PFSK-1 (cell line): ENCODE measurements around the gene IL1RL1.

ENCODE experiments used
- FOXP2 ChIP-seq: optimal IDR thresholded peaks from 2 replicates; pipeline ENCODE3; 2011; ENCODE audit warnings: borderline replicate concordance, control low read depth, inconsistent platforms; ENCODE audit not compliant: insufficient read depth; ENCODE audit errors: extremely low read length, extremely low read depth
- POLR2AphosphoS5 ChIP-seq: IDR thresholded peaks from 2 replicates; pipeline ENCODE4 v1.6.1; 2012; ENCODE audit warnings: low read depth, mild to moderate bottlenecking, control low read depth, low read length, moderate library complexity
- REST ChIP-seq, 2 experiments: IDR thresholded peaks; 2 replicates each; pipeline versions ENCODE4 v1.6.1 to v1.8.0; 2011 to 2012; ENCODE audit warnings: low read depth in 2 of 2, low read length in 2 of 2, control low read depth in 1 of 2, inconsistent platforms in 1 of 2, mild to moderate bottlenecking in 1 of 2, moderate library complexity in 1 of 2; ENCODE audit not compliant: insufficient read depth in 1 of 2
- SIN3A ChIP-seq: IDR thresholded peaks from 2 replicates; pipeline ENCODE4 v1.6.1; 2012; ENCODE audit warnings: mild to moderate bottlenecking, low read length, moderate library complexity, borderline replicate concordance; ENCODE audit not compliant: insufficient read depth
- TAF1 ChIP-seq: IDR thresholded peaks from 2 replicates; pipeline ENCODE4 v1.6.1; 2012; ENCODE audit warnings: low read length, control low read depth, borderline replicate concordance; ENCODE audit not compliant: insufficient read depth

DNA sequence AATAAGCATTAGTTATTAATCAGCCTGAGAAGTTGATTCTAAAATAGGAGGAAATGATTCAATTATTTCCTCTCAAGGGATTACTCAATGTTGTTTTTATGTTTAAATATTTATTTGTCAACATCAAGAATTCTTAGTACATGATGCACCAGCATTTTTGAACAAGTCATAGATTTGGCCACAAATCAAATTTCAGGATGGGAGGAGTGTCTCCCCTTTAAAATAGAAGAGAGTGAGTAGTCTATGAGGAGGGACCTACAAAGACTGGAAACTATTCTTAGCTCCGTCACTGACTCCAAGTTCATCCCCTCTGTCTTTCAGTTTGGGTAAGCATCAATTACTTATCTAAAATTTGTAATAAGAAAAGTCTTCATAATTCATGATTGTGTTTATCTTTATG is 25.6 kb downstream of the IL1RL1 start:
- no peak for TF ChIP-seq TAF1
- no peak for TF ChIP-seq POLR2AphosphoS5
- no peak for TF ChIP-seq REST (IDR thresholded peaks at IDR 0.05; ENCODE audit: insufficient read depth in 1 of 2, low read depth in 2 of 2, low read length in 2 of 2)
- no peak for TF ChIP-seq FOXP2
- TF ChIP-seq SIN3A: no peak
